ENCODE results near the gene ZNF827. TPM values are rescaled to one million over a fixed set of nuclear protein-coding genes. Genes with fewer than 3 reads are reported as not detected.

ZNF827 gene
- polyA plus RNA-seq, 1 donor from 2014 or later = 12.1 TPM

DNA sequence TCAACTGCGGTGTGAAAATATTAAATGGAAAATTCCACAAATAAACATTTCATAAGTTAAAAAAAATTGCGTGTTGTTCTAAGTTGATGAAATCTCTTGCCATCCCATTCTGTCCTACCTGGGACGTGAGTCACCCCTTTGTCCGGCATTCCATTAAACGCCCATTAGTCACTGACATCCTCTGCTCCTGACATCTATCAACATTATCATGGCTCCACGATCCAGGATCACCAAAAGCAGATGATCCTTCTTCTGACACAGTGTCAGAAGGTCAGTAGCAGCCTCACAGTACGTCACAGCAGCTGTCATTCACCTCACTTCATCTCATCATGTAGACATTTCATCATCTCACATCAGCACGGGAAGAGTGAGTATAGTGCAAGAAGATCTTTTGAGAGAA lies 125.7 kb downstream of the ZNF827 start:
- no peaks in the 10 kb centered on the region for H3K27me3 ChIP-seq (ENCODE audit: insufficient read depth, low read depth, low read length)
- H3K27ac ChIP-seq (ENCODE audit: low read length) = no peak overlapping the region
- H3F3A ChIP-seq (ENCODE audit: insufficient read depth, low read length, poor library complexity, severe bottlenecking) = no peaks in the 10 kb centered on the region
- no peak overlapping the region for H3K9ac ChIP-seq (ENCODE audit: low read length)
- H3K9me2 ChIP-seq (ENCODE audit: insufficient read depth, low read length) = no peaks in the 10 kb centered on the region
- H2AFZ ChIP-seq (ENCODE audit: low read depth, low read length) = no peak overlapping the region
- H3K4me3 ChIP-seq (ENCODE audit: low read length) = no peak overlapping the region
- no peak overlapping the region for H3K4me2 ChIP-seq (ENCODE audit: low read length)
- no peaks in the 10 kb centered on the region for H3K79me2 ChIP-seq (replicated peaks; ENCODE audit: insufficient read depth, low read length)
- H4K20me1 ChIP-seq (ENCODE audit: insufficient read depth) = no peaks in the 10 kb centered on the region
- TF ChIP-seq EP300 (conservative IDR thresholded peaks at IDR 0.05; ENCODE audit: poor library complexity, severe bottlenecking) (no peak), TAF1 (IDR thresholded peaks at IDR 0.05; ENCODE audit: low read depth) (no peak), SMC3 (conservative IDR thresholded peaks at IDR 0.05; ENCODE audit: poor library complexity) (no peak), POLR2AphosphoS5 (IDR thresholded peaks at IDR 0.05) (no peak), EZH2 (IDR thresholded peaks at IDR 0.05; ENCODE audit: borderline replicate concordance, insufficient read depth, low read length, poor library complexity, severe bottlenecking) (no peak), MXI1 (conservative IDR thresholded peaks at IDR 0.05; ENCODE audit: poor library complexity, severe bottlenecking) (no peak), RAD21 (conservative IDR thresholded peaks at IDR 0.05) (no peak)
- TF ChIP-seq, protein P1, sequence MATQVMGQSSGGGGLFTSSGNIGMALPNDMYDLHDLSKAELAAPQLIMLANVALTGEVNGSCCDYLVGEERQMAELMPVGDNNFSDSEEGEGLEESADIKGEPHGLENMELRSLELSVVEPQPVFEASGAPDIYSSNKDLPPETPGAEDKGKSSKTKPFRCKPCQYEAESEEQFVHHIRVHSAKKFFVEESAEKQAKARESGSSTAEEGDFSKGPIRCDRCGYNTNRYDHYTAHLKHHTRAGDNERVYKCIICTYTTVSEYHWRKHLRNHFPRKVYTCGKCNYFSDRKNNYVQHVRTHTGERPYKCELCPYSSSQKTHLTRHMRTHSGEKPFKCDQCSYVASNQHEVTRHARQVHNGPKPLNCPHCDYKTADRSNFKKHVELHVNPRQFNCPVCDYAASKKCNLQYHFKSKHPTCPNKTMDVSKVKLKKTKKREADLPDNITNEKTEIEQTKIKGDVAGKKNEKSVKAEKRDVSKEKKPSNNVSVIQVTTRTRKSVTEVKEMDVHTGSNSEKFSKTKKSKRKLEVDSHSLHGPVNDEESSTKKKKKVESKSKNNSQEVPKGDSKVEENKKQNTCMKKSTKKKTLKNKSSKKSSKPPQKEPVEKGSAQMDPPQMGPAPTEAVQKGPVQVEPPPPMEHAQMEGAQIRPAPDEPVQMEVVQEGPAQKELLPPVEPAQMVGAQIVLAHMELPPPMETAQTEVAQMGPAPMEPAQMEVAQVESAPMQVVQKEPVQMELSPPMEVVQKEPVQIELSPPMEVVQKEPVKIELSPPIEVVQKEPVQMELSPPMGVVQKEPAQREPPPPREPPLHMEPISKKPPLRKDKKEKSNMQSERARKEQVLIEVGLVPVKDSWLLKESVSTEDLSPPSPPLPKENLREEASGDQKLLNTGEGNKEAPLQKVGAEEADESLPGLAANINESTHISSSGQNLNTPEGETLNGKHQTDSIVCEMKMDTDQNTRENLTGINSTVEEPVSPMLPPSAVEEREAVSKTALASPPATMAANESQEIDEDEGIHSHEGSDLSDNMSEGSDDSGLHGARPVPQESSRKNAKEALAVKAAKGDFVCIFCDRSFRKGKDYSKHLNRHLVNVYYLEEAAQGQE (IDR thresholded peaks at IDR 0.05; ENCODE audit: borderline replicate concordance) = no peak
- TF ChIP-seq, protein P2, sequence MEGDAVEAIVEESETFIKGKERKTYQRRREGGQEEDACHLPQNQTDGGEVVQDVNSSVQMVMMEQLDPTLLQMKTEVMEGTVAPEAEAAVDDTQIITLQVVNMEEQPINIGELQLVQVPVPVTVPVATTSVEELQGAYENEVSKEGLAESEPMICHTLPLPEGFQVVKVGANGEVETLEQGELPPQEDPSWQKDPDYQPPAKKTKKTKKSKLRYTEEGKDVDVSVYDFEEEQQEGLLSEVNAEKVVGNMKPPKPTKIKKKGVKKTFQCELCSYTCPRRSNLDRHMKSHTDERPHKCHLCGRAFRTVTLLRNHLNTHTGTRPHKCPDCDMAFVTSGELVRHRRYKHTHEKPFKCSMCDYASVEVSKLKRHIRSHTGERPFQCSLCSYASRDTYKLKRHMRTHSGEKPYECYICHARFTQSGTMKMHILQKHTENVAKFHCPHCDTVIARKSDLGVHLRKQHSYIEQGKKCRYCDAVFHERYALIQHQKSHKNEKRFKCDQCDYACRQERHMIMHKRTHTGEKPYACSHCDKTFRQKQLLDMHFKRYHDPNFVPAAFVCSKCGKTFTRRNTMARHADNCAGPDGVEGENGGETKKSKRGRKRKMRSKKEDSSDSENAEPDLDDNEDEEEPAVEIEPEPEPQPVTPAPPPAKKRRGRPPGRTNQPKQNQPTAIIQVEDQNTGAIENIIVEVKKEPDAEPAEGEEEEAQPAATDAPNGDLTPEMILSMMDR (IDR thresholded peaks at IDR 0.05; ENCODE audit: poor library complexity, severe bottlenecking) = no peak
- H3K36me3 ChIP-seq (ENCODE audit: insufficient read depth, low read length) = peaks cover 6% of the 10 kb centered on the region
- no peaks in the 10 kb centered on the region for H3K9me3 ChIP-seq (ENCODE audit: low read length)

DNA sequence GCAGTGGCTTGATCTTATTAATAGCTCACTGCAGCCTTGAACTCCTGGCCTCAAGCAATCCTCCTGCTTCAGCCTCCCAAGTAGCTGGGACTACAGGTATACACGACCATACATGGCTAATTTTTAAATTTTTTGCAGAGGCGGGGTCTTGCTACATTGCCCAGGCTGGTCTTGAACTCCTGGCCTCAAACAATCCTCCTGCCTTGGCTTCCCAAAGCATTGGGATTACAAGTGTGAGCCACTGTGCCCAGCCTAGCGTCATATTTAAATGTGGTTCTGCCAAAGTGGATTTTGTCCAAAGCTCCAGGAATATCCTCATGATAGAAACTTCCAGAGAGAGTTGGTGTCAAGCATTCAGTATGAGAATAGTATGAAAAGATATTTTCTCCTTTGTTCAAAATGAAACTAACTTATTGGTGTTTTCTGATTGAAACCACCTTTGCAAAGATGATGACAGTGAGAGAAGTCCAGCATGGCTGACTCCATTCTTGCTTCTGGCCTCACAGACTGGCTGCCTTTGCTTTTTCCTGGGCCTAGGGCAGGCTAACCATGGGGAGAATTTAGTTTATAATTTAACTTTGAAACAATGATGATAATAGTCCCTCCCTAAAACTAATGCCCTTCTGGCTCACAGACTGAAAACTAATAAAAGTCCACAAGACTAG lies 129.6 kb downstream of the ZNF827 start:
- TF ChIP-seq, protein P1 (IDR thresholded peaks at IDR 0.05; ENCODE audit: borderline replicate concordance) = no peak
- Histone ChIP-seq H4K20me1 (ENCODE audit: insufficient read depth) (no peaks in the 10 kb centered on the region), H3K4me3 (ENCODE audit: low read length) (no peak overlapping the region)

More for the DNA sequence above, 129.6 kb downstream of the ZNF827 start:
- Histone ChIP-seq H3F3A (ENCODE audit: insufficient read depth, low read length, poor library complexity, severe bottlenecking) (no peaks in the 10 kb centered on the region), H3K9ac (ENCODE audit: low read length) (no peak overlapping the region), H3K36me3 (ENCODE audit: insufficient read depth, low read length) (peaks cover 12% of the 10 kb centered on the region), H3K9me2 (ENCODE audit: insufficient read depth, low read length) (no peaks in the 10 kb centered on the region), H2AFZ (ENCODE audit: low read depth, low read length) (no peak overlapping the region), H3K27ac (ENCODE audit: low read length) (no peak overlapping the region), H3K9me3 (ENCODE audit: low read length) (no peaks in the 10 kb centered on the region), H3K4me2 (ENCODE audit: low read length) (no peak overlapping the region), H3K79me2 (replicated peaks; ENCODE audit: insufficient read depth, low read length) (no peaks in the 10 kb centered on the region), H3K27me3 (ENCODE audit: insufficient read depth, low read depth, low read length) (no peaks in the 10 kb centered on the region)

All from neural cell (in vitro differentiated cells).